Lower lobe of right lung (tissue), 2 donors: ENCODE data around the gene PADI3. TPM values are rescaled to one million over a fixed set of nuclear protein-coding genes. Genes with fewer than 3 reads are reported as not detected.

Source experiments
- ATAC-seq, 2 donors: fragments of 200-7000 bp; cut with Tn5 transposase; one replicate each; pipeline ENCODE4 v1.9.1; 2020 to 2022; ENCODE audit warnings: mild to moderate bottlenecking in 2 of 2, moderate library complexity in 2 of 2
- DNase-seq: peaks from one replicate; pipeline ENCODE4 v3.0.0-alpha.2; 2020
- H3K27ac ChIP-seq: fragments of 200-600 bp; one replicate; pipeline ENCODE4 v1.8.0; 2022
- H3K27me3 ChIP-seq: fragments of 200-600 bp; one replicate; pipeline ENCODE4 v1.8.0; 2022; ENCODE audit warnings: low read depth
- H3K36me3 ChIP-seq: fragments of 200-600 bp; one replicate; pipeline ENCODE4 v1.8.0; 2022; ENCODE audit warnings: mild to moderate bottlenecking
- H3K4me1 ChIP-seq: fragments of 200-600 bp; one replicate; pipeline ENCODE4 v1.8.0; 2022
- H3K4me3 ChIP-seq: fragments of 200-600 bp; one replicate; pipeline ENCODE4 v1.8.0; 2022; ENCODE audit warnings: mild to moderate bottlenecking
- H3K9me3 ChIP-seq: fragments of 200-600 bp; one replicate; pipeline ENCODE4 v1.8.0; 2022
- intact Hi-C: fragments of 100-400 bp; cut with DNase I; formaldehyde crosslinking; loops from one replicate; pipeline ENCODE4 v1.11.0; 2022
- long read RNA-seq: library from polyadenylated mRNA; unstranded; transcript quantifications from one replicate; pipeline ENCODE4 v2.0.0, GENCODE V29; 2021
- total RNA-seq: library from RNA; stranded (reverse); fragmentation: NEBNext Ultra II Directional; extraction: Animal tissue kit (Norgen Biotek cat#: 25700); gene quantifications from one replicate; pipeline ENCODE4 v1.2.1, GENCODE V29; 2021
- TF ChIP-seq, protein P1 (sequence below): fragments of 200-600 bp; IDR thresholded peaks from one replicate; pipeline ENCODE4 v1.8.0; 2022; ENCODE audit warnings: antibody characterized with exemption, mild to moderate bottlenecking
- donor health status: DM: no; HTN: yes; CAD: no; lungs with severe emphysema.

PADI3 gene
- not detected for total RNA-seq
- long read RNA-seq: 0 reads

- Histone ChIP-seq H3K9me3 (no peaks in the 10 kb centered on the region), H3K4me3 (no peak within 1 kb of the TSS), H3K27ac (no peak within 1 kb of the TSS), H3K36me3 (no peaks in the 10 kb centered on the region), H3K4me1 (no peaks in the 10 kb centered on the region), H3K27me3 (peaks cover 4% of the 10 kb centered on the region)
- DNase-seq (no peak), ATAC-seq (no peak)
- intact Hi-C loops: no loop called here
- TF ChIP-seq, protein P1, sequence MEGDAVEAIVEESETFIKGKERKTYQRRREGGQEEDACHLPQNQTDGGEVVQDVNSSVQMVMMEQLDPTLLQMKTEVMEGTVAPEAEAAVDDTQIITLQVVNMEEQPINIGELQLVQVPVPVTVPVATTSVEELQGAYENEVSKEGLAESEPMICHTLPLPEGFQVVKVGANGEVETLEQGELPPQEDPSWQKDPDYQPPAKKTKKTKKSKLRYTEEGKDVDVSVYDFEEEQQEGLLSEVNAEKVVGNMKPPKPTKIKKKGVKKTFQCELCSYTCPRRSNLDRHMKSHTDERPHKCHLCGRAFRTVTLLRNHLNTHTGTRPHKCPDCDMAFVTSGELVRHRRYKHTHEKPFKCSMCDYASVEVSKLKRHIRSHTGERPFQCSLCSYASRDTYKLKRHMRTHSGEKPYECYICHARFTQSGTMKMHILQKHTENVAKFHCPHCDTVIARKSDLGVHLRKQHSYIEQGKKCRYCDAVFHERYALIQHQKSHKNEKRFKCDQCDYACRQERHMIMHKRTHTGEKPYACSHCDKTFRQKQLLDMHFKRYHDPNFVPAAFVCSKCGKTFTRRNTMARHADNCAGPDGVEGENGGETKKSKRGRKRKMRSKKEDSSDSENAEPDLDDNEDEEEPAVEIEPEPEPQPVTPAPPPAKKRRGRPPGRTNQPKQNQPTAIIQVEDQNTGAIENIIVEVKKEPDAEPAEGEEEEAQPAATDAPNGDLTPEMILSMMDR: no peak
Observed at GRCh38 chr1:17248781-17249180, at the start of gene PADI3. Gene PADI3, plus strand, starts transcription at chr1:17249098. Its CDS starts 40 bp downstream, at chr1:17249138.

GRCh38 chr1:17199267-17200044 is 49.4 kb upstream of the PADI3 start:
- intact Hi-C loops: no loop called here
- peak in 1 of 2 donors; percentile 11 for ATAC-seq
- H3K27ac ChIP-seq: no peak overlapping the region
- no peaks in the 10 kb centered on the region for H3K9me3 ChIP-seq
- no peaks in the 10 kb centered on the region for H3K4me1 ChIP-seq
- DNase-seq: no peak
- no peaks in the 10 kb centered on the region for H3K27me3 ChIP-seq
- TF ChIP-seq, protein P1: no peak
- H3K36me3 ChIP-seq: no peaks in the 10 kb centered on the region
- H3K4me3 ChIP-seq: no peak overlapping the region

DNA sequence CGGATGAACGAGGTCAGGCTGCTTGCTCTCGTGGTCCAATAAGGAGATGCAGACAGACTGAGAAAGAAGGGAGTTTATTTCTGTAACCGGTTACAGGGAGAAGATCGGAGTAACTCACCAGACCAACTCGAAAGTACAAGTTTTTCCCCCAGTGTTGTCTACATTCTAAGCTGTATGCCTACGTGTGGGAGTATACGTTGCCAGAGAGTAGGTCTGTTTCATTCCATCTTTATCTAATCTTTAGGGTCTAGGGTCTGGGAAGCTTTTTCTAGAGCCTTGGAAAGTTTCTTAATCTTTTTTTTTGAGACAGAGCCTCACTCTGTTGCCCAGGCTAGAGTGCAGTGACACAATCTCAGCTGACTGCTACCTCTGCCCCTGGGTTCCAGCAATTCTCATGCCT is 48.7 kb upstream of the PADI3 start:
- no peak for DNase-seq
- no peaks in the 10 kb centered on the region for H3K27me3 ChIP-seq

DNA sequence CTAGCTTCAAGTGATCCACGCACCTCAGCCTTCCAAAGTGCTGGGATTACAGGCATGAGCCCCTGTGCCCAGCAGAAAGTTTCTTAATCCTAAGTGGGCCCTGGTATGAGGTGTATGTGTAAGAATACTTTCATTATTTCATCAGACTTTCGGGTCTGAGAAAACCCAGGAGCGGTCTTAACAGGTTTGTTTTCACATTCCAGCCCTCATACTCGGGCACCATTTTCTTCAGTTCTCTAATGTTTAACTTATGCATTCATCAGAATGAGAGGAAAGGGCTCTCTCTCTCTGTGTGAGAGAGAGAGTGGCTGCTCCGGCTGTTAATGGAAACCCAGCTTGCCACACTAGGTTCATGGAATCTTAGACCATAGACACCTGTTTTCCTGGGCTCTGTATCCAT is 48.1 kb upstream of the PADI3 start:
- DNase-seq (no peak), ATAC-seq (peak; percentile 37 to 41)
- TF ChIP-seq, protein P1: no peak
- no peaks in the 10 kb centered on the region for H3K36me3 ChIP-seq
- H3K4me3 ChIP-seq: no peak overlapping the region
- no peaks in the 10 kb centered on the region for H3K4me1 ChIP-seq
- H3K27ac ChIP-seq: no peak overlapping the region
- intact Hi-C loops: no loop called here
- H3K27me3 ChIP-seq: no peaks in the 10 kb centered on the region
- H3K9me3 ChIP-seq: no peaks in the 10 kb centered on the region

More for the DNA sequence above, 48.7 kb upstream of the PADI3 start:
- ATAC-seq: no peak
- TF ChIP-seq, protein P1: no peak
- Histone ChIP-seq H3K27ac (no peak overlapping the region), H3K9me3 (no peaks in the 10 kb centered on the region), H3K36me3 (no peaks in the 10 kb centered on the region), H3K4me1 (no peaks in the 10 kb centered on the region), H3K4me3 (no peak overlapping the region)
- intact Hi-C loops: no loop called here

GRCh38 chr1:17201201-17202021 is 47.5 kb upstream of the PADI3 start:
- no peak overlapping the region for H3K27ac ChIP-seq
- no peaks in the 10 kb centered on the region for H3K27me3 ChIP-seq
- TF ChIP-seq, protein P1: no peak
- no peaks in the 10 kb centered on the region for H3K36me3 ChIP-seq
- H3K4me3 ChIP-seq: no peak overlapping the region
- no peak for ATAC-seq
- H3K9me3 ChIP-seq: no peaks in the 10 kb centered on the region
- intact Hi-C loops: no loop called here
- DNase-seq: peak; percentile 36
- no peaks in the 10 kb centered on the region for H3K4me1 ChIP-seq
